ENCODE data around the gene UNC79. TPM values are rescaled to one million over a fixed set of nuclear protein-coding genes. Genes with fewer than 3 reads are reported as not detected.

UNC79 gene
- total RNA-seq, 1 experiment from 2014 or later, result not detected

GRCh38 chr14:93727917-93728650, 297.3 kb downstream of the UNC79 start:
- no peak for DNase-seq
- BruUV-seq (replicated peaks), result no TSS peak
- Mint-ChIP-seq H3K36me3 (ENCODE audit: insufficient read depth, unreplicated experiment) (no peaks in the 10 kb centered on the region), H3K27me3 (ENCODE audit: unreplicated experiment) (peaks cover 75% of the 10 kb centered on the region), H3K27ac (ENCODE audit: unreplicated experiment) (no peak overlapping the region), H3K4me3 (ENCODE audit: low read depth, unreplicated experiment) (no peak overlapping the region), H3K4me1 (ENCODE audit: low read depth, unreplicated experiment) (no peaks in the 10 kb centered on the region), H3K9me3 (ENCODE audit: low read depth, unreplicated experiment) (no peaks in the 10 kb centered on the region)
- CTCF ChIA-PET, result no interaction called here
- TF ChIP-seq CTCF (IDR thresholded peaks at IDR 0.05; ENCODE audit: unreplicated experiment), result no peak
- intact Hi-C loops (cut with micrococcal nuclease; ENCODE audit: unreplicated experiment), result no loop called here

DNA sequence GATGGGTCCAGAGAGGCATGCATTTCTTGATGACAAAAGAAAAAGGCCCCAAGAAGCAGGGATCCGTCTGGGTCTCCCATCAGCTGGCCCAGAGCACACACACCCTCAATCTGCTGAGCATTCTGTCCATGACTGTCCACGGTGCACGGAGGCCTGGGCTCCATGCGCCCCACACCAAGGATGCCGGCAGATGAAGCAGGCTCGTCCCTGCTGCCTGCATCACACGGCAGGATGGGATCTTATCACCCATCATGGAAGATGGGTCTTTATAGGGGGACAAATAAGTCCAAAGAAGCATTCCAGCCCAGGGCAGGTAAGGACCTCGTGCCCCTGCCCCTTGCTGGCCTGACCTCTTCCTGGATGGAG, 297.9 kb downstream of the UNC79 start:
- H3K4me1 Mint-ChIP-seq (ENCODE audit: low read depth, unreplicated experiment), result no peaks in the 10 kb centered on the region
- H3K4me3 Mint-ChIP-seq (ENCODE audit: low read depth, unreplicated experiment), result no peak overlapping the region
- no TSS peak for BruUV-seq (replicated peaks)

GRCh38 chr14:93729993-93730392, 299.3 kb downstream of the UNC79 start:
- no peak for TF ChIP-seq CTCF (IDR thresholded peaks at IDR 0.05; ENCODE audit: unreplicated experiment)
- Mint-ChIP-seq H3K9me3 (ENCODE audit: low read depth, unreplicated experiment) (no peaks in the 10 kb centered on the region), H3K27ac (ENCODE audit: unreplicated experiment) (no peak overlapping the region), H3K4me3 (ENCODE audit: low read depth, unreplicated experiment) (no peak overlapping the region), H3K4me1 (ENCODE audit: low read depth, unreplicated experiment) (no peaks in the 10 kb centered on the region), H3K36me3 (ENCODE audit: insufficient read depth, unreplicated experiment) (peaks cover 3% of the 10 kb centered on the region), H3K27me3 (ENCODE audit: unreplicated experiment) (peaks cover 75% of the 10 kb centered on the region)
- CTCF ChIA-PET, result no interaction called here
- no TSS peak for BruUV-seq (replicated peaks)
- intact Hi-C loops (cut with micrococcal nuclease; ENCODE audit: unreplicated experiment), result loop anchor here (10.0 kb wide), 1 partner anchor 165 kb away; no protein-coding TSS in a partner anchor
- DNase-seq, result no peak

More for the DNA sequence above, 297.9 kb downstream of the UNC79 start:
- Mint-ChIP-seq H3K27me3 (ENCODE audit: unreplicated experiment) (peaks cover 75% of the 10 kb centered on the region), H3K27ac (ENCODE audit: unreplicated experiment) (no peak overlapping the region), H3K9me3 (ENCODE audit: low read depth, unreplicated experiment) (no peaks in the 10 kb centered on the region), H3K36me3 (ENCODE audit: insufficient read depth, unreplicated experiment) (no peaks in the 10 kb centered on the region)
- no peak for DNase-seq
- TF ChIP-seq CTCF (IDR thresholded peaks at IDR 0.05; ENCODE audit: unreplicated experiment), result no peak
- CTCF ChIA-PET, result no interaction called here
- intact Hi-C loops (cut with micrococcal nuclease; ENCODE audit: unreplicated experiment), result no loop called here

GRCh38 chr14:93731753-93732152, 301.0 kb downstream of the UNC79 start:
- H3K36me3 Mint-ChIP-seq (ENCODE audit: insufficient read depth, unreplicated experiment), result peaks cover 3% of the 10 kb centered on the region

More at GRCh38 chr14:93731753-93732152, 301.0 kb downstream of the UNC79 start:
- no peak overlapping the region for H3K4me3 Mint-ChIP-seq (ENCODE audit: low read depth, unreplicated experiment)
- no peaks in the 10 kb centered on the region for H3K4me1 Mint-ChIP-seq (ENCODE audit: low read depth, unreplicated experiment)
- no peak overlapping the region for H3K27ac Mint-ChIP-seq (ENCODE audit: unreplicated experiment)
- H3K9me3 Mint-ChIP-seq (ENCODE audit: low read depth, unreplicated experiment), result no peaks in the 10 kb centered on the region
- peaks cover 83% of the 10 kb centered on the region for H3K27me3 Mint-ChIP-seq (ENCODE audit: unreplicated experiment)
- intact Hi-C loops (cut with micrococcal nuclease; ENCODE audit: unreplicated experiment), result loop anchor here (10.0 kb wide), 1 partner anchor 163 kb away; no protein-coding TSS in a partner anchor
- CTCF ChIA-PET, result no interaction called here
- no peak for TF ChIP-seq CTCF (IDR thresholded peaks at IDR 0.05; ENCODE audit: unreplicated experiment)
- no peak for DNase-seq
- no TSS peak for BruUV-seq (replicated peaks)
